Measurements from ENCODE around the gene TSC22D2. TPM values are rescaled to one million over a fixed set of nuclear protein-coding genes. Genes with fewer than 3 reads are reported as not detected.

The TSC22D2 gene
- total RNA-seq, 2 experiments from 2014 or later: 47.3 to 49.3 TPM

- Histone ChIP-seq H3K36me3 (ENCODE audit: insufficient read depth, low read length) (no peaks in the 10 kb centered on the region), H3K9me3 (ENCODE audit: control insufficient read depth in 1 of 2, insufficient read depth in 1 of 2, low read length in 2 of 2) (no peaks in the 10 kb centered on the region), H3K27ac (ENCODE audit: low read depth in 1 of 2, low read length in 2 of 2) (no peak overlapping the region), H3K4me1 (ENCODE audit: insufficient read depth, low read length) (peaks cover 2% of the 10 kb centered on the region), H3K4me3 (ENCODE audit: low read length) (no peak overlapping the region), H3K27me3 (ENCODE audit: control insufficient read depth in 1 of 2, insufficient read depth in 2 of 2, low read length in 2 of 2) (no peaks in the 10 kb centered on the region)
- H3K4me1 Mint-ChIP-seq (ENCODE audit: low read depth): peaks cover 50% of the 10 kb centered on the region
- no peak for TF ChIP-seq CTCF (IDR thresholded peaks at IDR 0.05)
- H3K9me3 Mint-ChIP-seq: no peaks in the 10 kb centered on the region
- no peaks in the 10 kb centered on the region for H3K27me3 Mint-ChIP-seq
- H3K27ac Mint-ChIP-seq: no peak overlapping the region
- ChIA-PET CTCF (no interaction called here), POLR2A (no interaction called here)
- DNase-seq (no peak), ATAC-seq (ENCODE audit: poor library complexity) (no peak)
- H3K36me3 Mint-ChIP-seq (ENCODE audit: low read depth): peaks cover 6% of the 10 kb centered on the region
- no peak overlapping the region for H3K4me3 Mint-ChIP-seq
- intact Hi-C loops (cut with DNase I, micrococcal nuclease): no loop called here
Observed at GRCh38 chr3:150451329-150452048, 43.4 kb downstream of the TSC22D2 start.

GRCh38 chr3:150453353-150453752, 45.3 kb downstream of the TSC22D2 start:
- Mint-ChIP-seq H3K4me3 (no peak overlapping the region), H3K36me3 (ENCODE audit: low read depth) (peaks cover 25% of the 10 kb centered on the region), H3K9me3 (no peaks in the 10 kb centered on the region), H3K4me1 (ENCODE audit: low read depth) (peaks cover 33% of the 10 kb centered on the region), H3K27ac (no peak overlapping the region), H3K27me3 (no peaks in the 10 kb centered on the region)
- ATAC-seq (ENCODE audit: poor library complexity) (no peak), DNase-seq (no peak)
- ChIA-PET CTCF (no interaction called here), POLR2A (no interaction called here)
- H3K27me3 ChIP-seq (ENCODE audit: control insufficient read depth in 1 of 2, insufficient read depth in 2 of 2, low read length in 2 of 2): no peaks in the 10 kb centered on the region
- intact Hi-C loops (cut with DNase I, micrococcal nuclease): no loop called here
- no peak for TF ChIP-seq CTCF (IDR thresholded peaks at IDR 0.05)
- peaks cover 7% of the 10 kb centered on the region for H3K36me3 ChIP-seq (ENCODE audit: insufficient read depth, low read length)
- H3K9me3 ChIP-seq (ENCODE audit: control insufficient read depth in 1 of 2, insufficient read depth in 1 of 2, low read length in 2 of 2): no peaks in the 10 kb centered on the region
- H3K4me1 ChIP-seq (ENCODE audit: insufficient read depth, low read length): peaks cover 2% of the 10 kb centered on the region
- no peak overlapping the region for H3K27ac ChIP-seq (ENCODE audit: low read depth in 1 of 2, low read length in 2 of 2)
- H3K4me3 ChIP-seq (ENCODE audit: low read length): no peak overlapping the region

GRCh38 chr3:150454085-150454484, 46.0 kb downstream of the TSC22D2 start:
- Histone ChIP-seq H3K4me3 (ENCODE audit: low read length) (no peak overlapping the region), H3K36me3 (ENCODE audit: insufficient read depth, low read length) (peaks cover 14% of the 10 kb centered on the region), H3K27ac (ENCODE audit: low read depth in 1 of 2, low read length in 2 of 2) (no peak overlapping the region), H3K9me3 (ENCODE audit: control insufficient read depth in 1 of 2, insufficient read depth in 1 of 2, low read length in 2 of 2) (no peaks in the 10 kb centered on the region), H3K27me3 (ENCODE audit: control insufficient read depth in 1 of 2, insufficient read depth in 2 of 2, low read length in 2 of 2) (no peaks in the 10 kb centered on the region), H3K4me1 (ENCODE audit: insufficient read depth, low read length) (peaks cover 2% of the 10 kb centered on the region)
- CTCF ChIA-PET: no interaction called here
- no peaks in the 10 kb centered on the region for H3K27me3 Mint-ChIP-seq
- H3K4me1 Mint-ChIP-seq (ENCODE audit: low read depth): peaks cover 30% of the 10 kb centered on the region
- H3K9me3 Mint-ChIP-seq: no peaks in the 10 kb centered on the region
- peaks cover 32% of the 10 kb centered on the region for H3K36me3 Mint-ChIP-seq (ENCODE audit: low read depth)
- H3K4me3 Mint-ChIP-seq: no peak overlapping the region
- no peak for DNase-seq
- no peak for TF ChIP-seq CTCF (IDR thresholded peaks at IDR 0.05)
- POLR2A ChIA-PET: no interaction called here
- no peak for ATAC-seq (ENCODE audit: poor library complexity)
- intact Hi-C loops (cut with DNase I, micrococcal nuclease): no loop called here
- no peak overlapping the region for H3K27ac Mint-ChIP-seq

Data from CD4-positive, alpha-beta T cell (primary cell).